ENCODE results near the gene ADAMTS16.

Gene ADAMTS16

GRCh38 chr5:5367739-5368138 lies 227.6 kb downstream of the ADAMTS16 start:
- no peak overlapping the region for H3K4me3 ChIP-seq (ENCODE audit: low read depth, low read length)
- in situ Hi-C loops (cut with HindIII; ENCODE audit: low sequenced_read_pairs): no loop called here
- no peak for DNase-seq (ENCODE audit: low read depth, low spot score)
- TF ChIP-seq CTCF (IDR thresholded peaks at IDR 0.05; ENCODE audit: low read depth, low read length): no peak

GRCh38 chr5:5369051-5369605 lies 229.0 kb downstream of the ADAMTS16 start:
- no peak for TF ChIP-seq CTCF (IDR thresholded peaks at IDR 0.05; ENCODE audit: low read depth, low read length)
- DNase-seq (ENCODE audit: low read depth, low spot score): no peak
- in situ Hi-C loops (cut with HindIII; ENCODE audit: low sequenced_read_pairs): no loop called here
- no peak overlapping the region for H3K4me3 ChIP-seq (ENCODE audit: low read depth, low read length)
